Myocyte (in vitro differentiated cells): ENCODE results near the gene CDC42SE2. TPM values are rescaled to one million over a fixed set of nuclear protein-coding genes. Genes with fewer than 3 reads are reported as not detected.

ENCODE experiments used
- DNase-seq: peaks from one replicate; pipeline ENCODE4 v3.0.0-alpha.2; 2012; ENCODE audit warnings: low read depth
- polyA plus RNA-seq: library from polyadenylated mRNA; unstranded; fragments of >200 nt; gene quantifications from one replicate; pipeline ENCODE4 v1.2.1, GENCODE V29; 2012; ENCODE audit warnings: missing spikeins
- total RNA-seq: library from RNA; depleted of rRNA; stranded (reverse); fragments of >200 nt; gene quantifications from 2 replicates; pipeline ENCODE4 v1.2.3, GENCODE V29; 2014

Gene CDC42SE2
- 37.4 and 44.4 TPM in 2 replicates for total RNA-seq
- 13.1 TPM for polyA plus RNA-seq

GRCh38 chr5:131263648-131264450, at the start of gene CDC42SE2:
CDC42SE2 (plus strand) TSS chr5:131264053; CDS start chr5:131359494, 95,441 bp downstream.
- peak; percentile 92 for DNase-seq

GRCh38 chr5:131214609-131215227, 49.1 kb upstream of the CDC42SE2 start:
- DNase-seq, result no peak

- no peak for DNase-seq
Observed at GRCh38 chr5:131217791-131218190, 46.1 kb upstream of the CDC42SE2 start.

GRCh38 chr5:131218392-131218791, 45.5 kb upstream of the CDC42SE2 start:
- DNase-seq, result no peak

GRCh38 chr5:131220566-131220965, 43.3 kb upstream of the CDC42SE2 start:
- no peak for DNase-seq

- DNase-seq, result no peak
Observed at GRCh38 chr5:131221008-131221703, 42.7 kb upstream of the CDC42SE2 start.

GRCh38 chr5:131221888-131222287, 42.0 kb upstream of the CDC42SE2 start:
- DNase-seq, result no peak

GRCh38 chr5:131222731-131223130, 41.1 kb upstream of the CDC42SE2 start:
- no peak for DNase-seq

- DNase-seq, result no peak
Observed at GRCh38 chr5:131223751-131224386, 40.0 kb upstream of the CDC42SE2 start.

- DNase-seq, result no peak
Observed at GRCh38 chr5:131224387-131225201, 39.3 kb upstream of the CDC42SE2 start.

GRCh38 chr5:131225282-131225974, 38.4 kb upstream of the CDC42SE2 start:
- DNase-seq, result no peak

GRCh38 chr5:131226899-131227298, 37.0 kb upstream of the CDC42SE2 start:
- no peak for DNase-seq

- peak; percentile 43 for DNase-seq
Observed at GRCh38 chr5:131228646-131229045, 35.2 kb upstream of the CDC42SE2 start.

- DNase-seq, result no peak
Observed at GRCh38 chr5:131229623-131230022, 34.2 kb upstream of the CDC42SE2 start.

- DNase-seq, result peak; percentile 34
Observed at GRCh38 chr5:131230406-131230805, 33.4 kb upstream of the CDC42SE2 start.

GRCh38 chr5:131239686-131240085, 24.2 kb upstream of the CDC42SE2 start:
- DNase-seq, result no peak

GRCh38 chr5:131242728-131243255, 21.1 kb upstream of the CDC42SE2 start:
- no peak for DNase-seq

GRCh38 chr5:131245312-131245711, 18.5 kb upstream of the CDC42SE2 start:
- no peak for DNase-seq

GRCh38 chr5:131245948-131246347, 17.9 kb upstream of the CDC42SE2 start:
- DNase-seq, result no peak

GRCh38 chr5:131246504-131246903, 17.3 kb upstream of the CDC42SE2 start:
- DNase-seq, result no peak
